ENCODE results near the gene PAK5.

The PAK5 gene

GRCh38 chr20:9583151-9583550, 255.7 kb downstream of the PAK5 start:
- DNase-seq (ENCODE audit: insufficient read length, low spot score) = no peak
- no peak for FAIRE-seq

GRCh38 chr20:9582137-9582536, 256.7 kb downstream of the PAK5 start:
- DNase-seq (ENCODE audit: insufficient read length, low spot score) = no peak
- no peak for FAIRE-seq

- FAIRE-seq (no peak), DNase-seq (ENCODE audit: insufficient read length, low spot score) (no peak)
Measured at GRCh38 chr20:9581509-9581908, 257.4 kb downstream of the PAK5 start.

- FAIRE-seq (no peak), DNase-seq (ENCODE audit: insufficient read length, low spot score) (no peak)
Measured at GRCh38 chr20:9578594-9578993, 260.3 kb downstream of the PAK5 start.

- FAIRE-seq (no peak), DNase-seq (ENCODE audit: insufficient read length, low spot score) (no peak)
Measured at GRCh38 chr20:9577397-9577796, 261.5 kb downstream of the PAK5 start.

GRCh38 chr20:9576695-9577094, 262.2 kb downstream of the PAK5 start:
- DNase-seq (ENCODE audit: insufficient read length, low spot score) (no peak), FAIRE-seq (no peak)

- DNase-seq (ENCODE audit: insufficient read length, low spot score) (no peak), FAIRE-seq (no peak)
Measured at GRCh38 chr20:9575836-9576235, 263.0 kb downstream of the PAK5 start.

- DNase-seq (ENCODE audit: insufficient read length, low spot score) (no peak), FAIRE-seq (no peak)
Measured at GRCh38 chr20:9574776-9575175, 264.1 kb downstream of the PAK5 start.

GRCh38 chr20:9574181-9574580, 264.7 kb downstream of the PAK5 start:
- FAIRE-seq (no peak), DNase-seq (ENCODE audit: insufficient read length, low spot score) (no peak)

GRCh38 chr20:9573335-9574151, 265.3 kb downstream of the PAK5 start:
- DNase-seq (ENCODE audit: insufficient read length, low spot score) = no peak
- no peak for FAIRE-seq

- FAIRE-seq (no peak), DNase-seq (ENCODE audit: insufficient read length, low spot score) (no peak)
Measured at GRCh38 chr20:9572670-9573069, 266.2 kb downstream of the PAK5 start.

- no peak for DNase-seq (ENCODE audit: insufficient read length, low spot score)
- no peak for FAIRE-seq
Measured at GRCh38 chr20:9571783-9572182, 267.1 kb downstream of the PAK5 start.

- DNase-seq (ENCODE audit: insufficient read length, low spot score) (no peak), FAIRE-seq (no peak)
Measured at GRCh38 chr20:9570612-9571011, 268.3 kb downstream of the PAK5 start.

GRCh38 chr20:9566977-9567376, 271.9 kb downstream of the PAK5 start:
- FAIRE-seq = no peak
- DNase-seq (ENCODE audit: insufficient read length, low spot score) = no peak

GRCh38 chr20:9565910-9566550, 272.8 kb downstream of the PAK5 start:
- DNase-seq (ENCODE audit: insufficient read length, low spot score) (no peak), FAIRE-seq (no peak)

- DNase-seq (ENCODE audit: insufficient read length, low spot score) (no peak), FAIRE-seq (no peak)
Measured at GRCh38 chr20:9557411-9557810, 281.5 kb downstream of the PAK5 start.

GRCh38 chr20:9555781-9556180, 283.1 kb downstream of the PAK5 start:
- DNase-seq (ENCODE audit: insufficient read length, low spot score) = no peak
- FAIRE-seq = no peak

- DNase-seq (ENCODE audit: insufficient read length, low spot score) (no peak), FAIRE-seq (no peak)
Measured at GRCh38 chr20:9551808-9552550, 286.9 kb downstream of the PAK5 start.

GRCh38 chr20:9550871-9551270, 288.0 kb downstream of the PAK5 start:
- no peak for FAIRE-seq
- DNase-seq (ENCODE audit: insufficient read length, low spot score) = no peak

- no peak for FAIRE-seq
Measured at GRCh38 chr20:9550283-9550682, 288.6 kb downstream of the PAK5 start.

GRCh38 chr20:9543214-9543613, 295.7 kb downstream of the PAK5 start:
- FAIRE-seq (no peak), DNase-seq (ENCODE audit: insufficient read length, low spot score) (no peak)

More at GRCh38 chr20:9550283-9550682, 288.6 kb downstream of the PAK5 start:
- no peak for DNase-seq (ENCODE audit: insufficient read length, low spot score)

- no peak for DNase-seq (ENCODE audit: insufficient read length, low spot score)
- no peak for FAIRE-seq
Measured at GRCh38 chr20:9535449-9535848, 303.4 kb downstream of the PAK5 start.
